Nephron progenitor cell (in vitro differentiated cells): Measurements from ENCODE around the gene CNTD1.
A peak's percentile ranks its signal among the peaks of the same experiment; 100 is the strongest.
"Not testable (repeated sequence)": the region's sequence is repeated elsewhere in the genome, so short reads cannot be mapped to it uniquely, and the experiment has no call there.

Source experiments
- DNase-seq: peaks from one replicate; pipeline ENCODE4 v3.0.0; 2021
- H3K27ac Mint-ChIP-seq: 2 replicates; pipeline ENCODE4 v1.8.0; 2021; ENCODE audit warnings: mild to moderate bottlenecking, moderate library complexity, mixed read lengths
- H3K27me3 Mint-ChIP-seq: 2 replicates; pipeline ENCODE4 v1.8.0; 2021; ENCODE audit warnings: mild to moderate bottlenecking, low read depth, mixed read lengths; ENCODE audit not compliant: poor library complexity
- H3K36me3 Mint-ChIP-seq: 2 replicates; pipeline ENCODE4 v1.8.0; 2021; ENCODE audit warnings: low read depth, mixed read lengths
- H3K4me1 Mint-ChIP-seq: 2 replicates; pipeline ENCODE4 v1.8.0; 2021; ENCODE audit warnings: mixed read lengths
- H3K4me3 Mint-ChIP-seq: 2 replicates; pipeline ENCODE4 v1.8.0; 2021; ENCODE audit warnings: mild to moderate bottlenecking, moderate library complexity, mixed read lengths
- H3K9me3 Mint-ChIP-seq: 2 replicates; pipeline ENCODE4 v1.8.0; 2021; ENCODE audit warnings: mild to moderate bottlenecking, moderate library complexity, mixed read lengths
- TF ChIP-seq, protein P1 (sequence below): fragments of 200-600 bp; sonication (generic); IDR thresholded peaks from 2 replicates; pipeline ENCODE4 v1.5.0; 2021; ENCODE audit warnings: antibody characterized with exemption

The CNTD1 gene

DNA sequence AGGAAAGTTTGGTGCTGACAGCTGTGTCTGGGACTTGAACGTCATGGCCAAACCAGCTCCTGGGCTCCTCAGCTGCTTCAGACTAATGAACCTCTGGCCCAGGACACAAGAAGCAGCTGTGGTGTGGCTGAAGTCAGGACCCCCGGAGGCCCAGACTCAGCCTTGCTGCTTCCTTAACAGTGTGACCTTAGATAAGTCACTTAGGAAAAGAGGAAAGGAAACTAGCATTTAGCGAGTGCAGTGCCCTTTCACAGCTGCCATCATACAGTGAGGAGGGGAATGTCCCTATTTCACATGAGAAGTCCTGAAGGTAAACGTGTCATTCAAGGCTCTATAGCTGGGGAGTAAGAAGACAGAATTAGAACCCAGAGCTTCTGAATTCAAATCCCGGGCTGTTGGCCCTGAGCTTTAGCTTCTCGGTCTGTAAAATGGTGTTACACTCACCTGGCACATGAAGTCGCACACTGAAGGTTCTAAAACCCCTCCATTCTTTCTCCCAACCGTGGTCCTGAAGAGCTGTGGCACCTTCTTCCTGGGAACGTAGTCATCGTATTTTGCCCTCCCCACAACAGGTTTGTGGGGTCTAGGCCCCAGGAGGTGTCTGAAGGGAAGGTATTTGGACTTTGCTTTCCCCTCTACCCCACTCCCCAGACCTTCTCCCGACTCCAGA is 38.5 kb upstream of the CNTD1 start:
- TF ChIP-seq, protein P1, sequence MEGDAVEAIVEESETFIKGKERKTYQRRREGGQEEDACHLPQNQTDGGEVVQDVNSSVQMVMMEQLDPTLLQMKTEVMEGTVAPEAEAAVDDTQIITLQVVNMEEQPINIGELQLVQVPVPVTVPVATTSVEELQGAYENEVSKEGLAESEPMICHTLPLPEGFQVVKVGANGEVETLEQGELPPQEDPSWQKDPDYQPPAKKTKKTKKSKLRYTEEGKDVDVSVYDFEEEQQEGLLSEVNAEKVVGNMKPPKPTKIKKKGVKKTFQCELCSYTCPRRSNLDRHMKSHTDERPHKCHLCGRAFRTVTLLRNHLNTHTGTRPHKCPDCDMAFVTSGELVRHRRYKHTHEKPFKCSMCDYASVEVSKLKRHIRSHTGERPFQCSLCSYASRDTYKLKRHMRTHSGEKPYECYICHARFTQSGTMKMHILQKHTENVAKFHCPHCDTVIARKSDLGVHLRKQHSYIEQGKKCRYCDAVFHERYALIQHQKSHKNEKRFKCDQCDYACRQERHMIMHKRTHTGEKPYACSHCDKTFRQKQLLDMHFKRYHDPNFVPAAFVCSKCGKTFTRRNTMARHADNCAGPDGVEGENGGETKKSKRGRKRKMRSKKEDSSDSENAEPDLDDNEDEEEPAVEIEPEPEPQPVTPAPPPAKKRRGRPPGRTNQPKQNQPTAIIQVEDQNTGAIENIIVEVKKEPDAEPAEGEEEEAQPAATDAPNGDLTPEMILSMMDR = no peak
- peaks cover 38% of the 10 kb centered on the region for H3K4me1 Mint-ChIP-seq
- H3K27ac Mint-ChIP-seq = no peak overlapping the region
- no peak for DNase-seq
- H3K4me3 Mint-ChIP-seq = peak overlapping the region; percentile 72
- no peaks in the 10 kb centered on the region for H3K9me3 Mint-ChIP-seq
- no peaks in the 10 kb centered on the region for H3K36me3 Mint-ChIP-seq
- peaks cover 58% of the 10 kb centered on the region for H3K27me3 Mint-ChIP-seq

- TF ChIP-seq, protein P1 = no peak
- peak; percentile 70 for DNase-seq
- peaks cover 58% of the 10 kb centered on the region for H3K27me3 Mint-ChIP-seq
- H3K4me3 Mint-ChIP-seq = peak within 1 kb of the TSS; percentile 72
- H3K9me3 Mint-ChIP-seq = no peaks in the 10 kb centered on the region
- peaks cover 38% of the 10 kb centered on the region for H3K4me1 Mint-ChIP-seq
- H3K36me3 Mint-ChIP-seq = no peaks in the 10 kb centered on the region
- no peak within 1 kb of the TSS for H3K27ac Mint-ChIP-seq
Observed at GRCh38 chr17:42760652-42761581, 37.7 kb upstream of the CNTD1 start, which contains the start of gene RAMP2. Gene RAMP2, plus strand, starts transcription at chr17:42761227. Its CDS starts 35 bp downstream, at chr17:42761262.

- H3K27ac Mint-ChIP-seq = no peak overlapping the region
- H3K9me3 Mint-ChIP-seq = no peaks in the 10 kb centered on the region
- peaks cover 38% of the 10 kb centered on the region for H3K4me1 Mint-ChIP-seq
- TF ChIP-seq, protein P1 = no peak
- H3K36me3 Mint-ChIP-seq = no peaks in the 10 kb centered on the region
- H3K27me3 Mint-ChIP-seq = peaks cover 57% of the 10 kb centered on the region
- no peak for DNase-seq
- peak overlapping the region; percentile 71 for H3K4me3 Mint-ChIP-seq
Observed at GRCh38 chr17:42761638-42762037, 37.0 kb upstream of the CNTD1 start.

- H3K27ac Mint-ChIP-seq = no peak overlapping the region
- no peak overlapping the region for H3K4me3 Mint-ChIP-seq
- peaks cover 40% of the 10 kb centered on the region for H3K4me1 Mint-ChIP-seq
- H3K9me3 Mint-ChIP-seq = no peaks in the 10 kb centered on the region
- H3K27me3 Mint-ChIP-seq = peaks cover 37% of the 10 kb centered on the region
- no peaks in the 10 kb centered on the region for H3K36me3 Mint-ChIP-seq
- TF ChIP-seq, protein P1 = no peak
- DNase-seq = no peak
Observed at GRCh38 chr17:42766124-42766523, 32.5 kb upstream of the CNTD1 start.

DNA sequence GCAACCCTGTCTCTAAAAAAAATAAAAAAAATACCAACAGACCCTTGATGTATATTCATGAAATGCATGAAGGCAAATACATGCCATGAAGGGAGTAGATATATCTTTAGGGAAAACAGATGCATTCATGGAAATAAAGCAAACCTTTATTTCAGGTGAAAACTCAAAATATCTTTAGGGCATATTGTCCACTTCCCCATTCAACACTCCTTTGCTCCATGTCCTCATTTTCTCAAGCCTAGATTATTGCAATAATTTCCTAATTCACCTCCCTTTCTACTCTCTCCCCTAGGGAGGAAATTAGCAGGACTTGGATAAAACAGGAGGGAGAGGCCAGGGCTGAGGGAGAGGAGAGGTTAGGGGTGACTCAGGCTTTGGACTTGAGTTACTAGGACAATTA is 31.1 kb upstream of the CNTD1 start:
- H3K4me3 Mint-ChIP-seq = no peak overlapping the region
- no peak for DNase-seq
- TF ChIP-seq, protein P1 = no peak
- no peaks in the 10 kb centered on the region for H3K36me3 Mint-ChIP-seq
- peaks cover 38% of the 10 kb centered on the region for H3K4me1 Mint-ChIP-seq
- H3K27me3 Mint-ChIP-seq = peaks cover 33% of the 10 kb centered on the region
- H3K27ac Mint-ChIP-seq = no peak overlapping the region
- no peaks in the 10 kb centered on the region for H3K9me3 Mint-ChIP-seq

GRCh38 chr17:42768006-42768405 is 30.7 kb upstream of the CNTD1 start:
- H3K27me3 Mint-ChIP-seq = peaks cover 28% of the 10 kb centered on the region
- not testable (repeated sequence) for DNase-seq, H3K27ac Mint-ChIP-seq, H3K9me3 Mint-ChIP-seq, H3K36me3 Mint-ChIP-seq, H3K4me3 Mint-ChIP-seq
- peaks cover 38% of the 10 kb centered on the region for H3K4me1 Mint-ChIP-seq

DNA sequence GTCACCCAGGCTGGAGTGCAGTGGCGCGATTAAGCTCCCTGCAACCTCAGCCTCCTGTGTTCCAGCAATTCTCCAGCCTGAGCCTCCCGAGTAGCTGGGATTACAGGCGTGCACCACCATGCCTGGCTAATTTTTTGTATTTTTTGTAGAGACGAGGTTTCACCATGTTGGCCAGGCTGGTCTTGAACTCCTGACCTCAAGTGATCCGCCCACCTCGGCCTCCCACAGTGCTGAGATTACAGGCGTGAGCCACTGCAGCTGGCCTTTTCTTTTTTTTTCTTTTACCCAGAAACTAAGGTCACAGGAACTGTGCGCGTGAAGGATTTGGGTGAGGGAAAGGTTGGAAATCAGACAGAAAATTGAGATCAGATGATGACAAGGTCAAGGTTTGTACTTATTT is 28.7 kb upstream of the CNTD1 start:
- Mint-ChIP-seq H3K27me3 (peaks cover 27% of the 10 kb centered on the region), H3K4me1 (peaks cover 48% of the 10 kb centered on the region)
- not testable (repeated sequence) for DNase-seq, H3K4me3 Mint-ChIP-seq, H3K27ac Mint-ChIP-seq, H3K9me3 Mint-ChIP-seq, H3K36me3 Mint-ChIP-seq
